CD14-positive monocyte (primary cell): Measurements from ENCODE around the gene GLDC. TPM values are rescaled to one million over a fixed set of nuclear protein-coding genes. Genes with fewer than 3 reads are reported as not detected.

Source experiments
- DNase-seq, 3 donors: peaks; one replicate each; pipeline ENCODE4 v3.0.0-alpha.2; 2011 to 2022
- H2AFZ ChIP-seq: 2 replicates; pipeline ENCODE4 v1.6.0; 2012; ENCODE audit warnings: mild to moderate bottlenecking, low read depth, low read length, inconsistent platforms; ENCODE audit not compliant: insufficient read depth, poor library complexity, severe bottlenecking
- H3K27ac ChIP-seq, 2 donors: 1 replicate in 1 of 2; 2 replicates in 1 of 2; pipeline ENCODE4 v1.5.1; 2012 to 2013; ENCODE audit warnings: low read length in 2 of 2, control low read depth in 1 of 2, inconsistent platforms in 1 of 2, low read depth in 1 of 2, mild to moderate bottlenecking in 1 of 2
- H3K27me3 ChIP-seq, 2 donors: one replicate each; pipeline versions ENCODE4 v1.6.0 to v1.6.1; 2011 to 2013; ENCODE audit warnings: low read length in 2 of 2; ENCODE audit not compliant: control insufficient read depth in 2 of 2, insufficient read depth in 2 of 2
- H3K36me3 ChIP-seq, 2 donors: replicated peaks in 1 of 2; 1 replicate in 1 of 2; 2 replicates in 1 of 2; pipeline versions ENCODE4 v1.5.1 to v1.6.1; 2012 to 2013; ENCODE audit warnings: low read length in 2 of 2, control low read depth in 1 of 2, inconsistent platforms in 1 of 2, mild to moderate bottlenecking in 1 of 2; ENCODE audit not compliant: insufficient read depth in 2 of 2, control insufficient read depth in 1 of 2
- H3K4me1 ChIP-seq, 2 donors: 1 replicate in 1 of 2; 2 replicates in 1 of 2; pipeline versions ENCODE4 v1.5.1 to v1.6.1; 2012 to 2013; ENCODE audit warnings: low read length in 2 of 2, control low read depth in 1 of 2, inconsistent platforms in 1 of 2, mild to moderate bottlenecking in 1 of 2, moderate library complexity in 1 of 2; ENCODE audit not compliant: insufficient read depth in 2 of 2, control insufficient read depth in 1 of 2
- H3K4me2 ChIP-seq: replicated peaks from 2 replicates; pipeline ENCODE3; 2012; ENCODE audit warnings: low read length, moderate library complexity, mild to moderate bottlenecking; ENCODE audit not compliant: poor library complexity, severe bottlenecking; ENCODE audit errors: extremely low read depth
- H3K4me3 ChIP-seq, 3 experiments: fragments of 200-600 bp in 1 of 3; sonication (generic) in 1 of 3; replicated peaks in 1 of 3; 1 replicate in 2 of 3; 2 replicates in 1 of 3; pipeline ENCODE4 v1.5.1; 2011 to 2013; ENCODE audit warnings: low read length in 3 of 3, mild to moderate bottlenecking in 3 of 3, control low read depth in 2 of 3, low read depth in 2 of 3, inconsistent platforms in 1 of 3, moderate library complexity in 1 of 3
- H3K79me2 ChIP-seq: 2 replicates; pipeline ENCODE4 v1.6.0; 2012; ENCODE audit warnings: mild to moderate bottlenecking, control low read depth, inconsistent platforms, low read length, moderate library complexity; ENCODE audit not compliant: insufficient read depth
- H3K9ac ChIP-seq: 2 replicates; pipeline ENCODE4 v1.6.0; 2017; ENCODE audit warnings: low read length, mild to moderate bottlenecking; ENCODE audit not compliant: insufficient read depth, poor library complexity, severe bottlenecking
- H3K9me3 ChIP-seq, 2 donors: replicated peaks in 1 of 2; 1 replicate in 1 of 2; 2 replicates in 1 of 2; pipeline versions ENCODE4 v1.5.1 to v1.6.1; 2012 to 2013; ENCODE audit warnings: low read length in 2 of 2, control low read depth in 1 of 2; ENCODE audit not compliant: control insufficient read depth in 1 of 2, insufficient read depth in 1 of 2
- H4K20me1 ChIP-seq: 2 replicates; pipeline ENCODE4 v1.6.0; 2012; ENCODE audit warnings: mild to moderate bottlenecking, low read length, control low read depth, moderate library complexity; ENCODE audit not compliant: insufficient read depth
- H3K27ac Mint-ChIP-seq, 7 donors: one replicate each; pipeline ENCODE4 v1.8.0; 2020; ENCODE audit warnings: mild to moderate bottlenecking in 7 of 7, mixed read lengths in 7 of 7, moderate library complexity in 6 of 7, inconsistent platforms in 2 of 7
- H3K27me3 Mint-ChIP-seq, 3 donors: one replicate each; pipeline ENCODE4 v1.8.0; 2021 to 2022; ENCODE audit warnings: low read depth in 3 of 3, mild to moderate bottlenecking in 3 of 3, mixed read lengths in 3 of 3, moderate library complexity in 3 of 3, inconsistent platforms in 1 of 3
- H3K36me3 Mint-ChIP-seq, 2 donors: one replicate each; pipeline ENCODE4 v1.8.0; 2020; ENCODE audit warnings: mixed read lengths in 2 of 2, inconsistent platforms in 1 of 2, mild to moderate bottlenecking in 1 of 2
- H3K4me1 Mint-ChIP-seq: one replicate; pipeline ENCODE4 v1.8.0; 2020; ENCODE audit warnings: mild to moderate bottlenecking, mixed read lengths
- H3K4me3 Mint-ChIP-seq, 2 donors: one replicate each; pipeline ENCODE4 v1.8.0; 2020; ENCODE audit warnings: mild to moderate bottlenecking in 2 of 2, mixed read lengths in 2 of 2, moderate library complexity in 1 of 2
- H3K9me3 Mint-ChIP-seq, 7 donors: one replicate each; pipeline ENCODE4 v1.8.0; 2020 to 2022; ENCODE audit warnings: mixed read lengths in 7 of 7, mild to moderate bottlenecking in 6 of 7, moderate library complexity in 6 of 7, inconsistent platforms in 2 of 7
- WGBS: methylation state at CpG from one replicate; pipeline ENCODE4 v1.1.5; 2013; ENCODE audit warnings: missing lambda C conversion rate; ENCODE audit not compliant: insufficient coverage; 5-methylcytosine and 5-hydroxymethylcytosine counted together
- intact Hi-C, 2 donors: fragments of 100-400 bp; cut with micrococcal nuclease; formaldehyde crosslinking; loops; one replicate each; pipeline versions ENCODE4 v1.15.0 to v1.15.1; 2023
- polyA plus RNA-seq, 3 donors: library from polyadenylated mRNA; depleted of rRNA in 1 of 3; unstranded in 2 of 3; stranded (reverse) in 1 of 3; fragments of 300-500 nt in 2 of 3; fragments of >200 nt in 1 of 3; fragmentation: Illumina TruSeq in 2 of 3; gene quantifications; 1 replicate in 2 of 3; 2 replicates in 1 of 3; pipeline ENCODE4 v1.2.3, GENCODE V29; 2012 to 2021
- TF ChIP-seq, protein P1 (sequence below): fragments of 200-600 bp; IDR thresholded peaks from one replicate; pipeline ENCODE4 v1.8.0; 2022; ENCODE audit warnings: antibody characterized with exemption, mild to moderate bottlenecking

Gene GLDC
- polyA plus RNA-seq, 3 donors, result not detected

DNA sequence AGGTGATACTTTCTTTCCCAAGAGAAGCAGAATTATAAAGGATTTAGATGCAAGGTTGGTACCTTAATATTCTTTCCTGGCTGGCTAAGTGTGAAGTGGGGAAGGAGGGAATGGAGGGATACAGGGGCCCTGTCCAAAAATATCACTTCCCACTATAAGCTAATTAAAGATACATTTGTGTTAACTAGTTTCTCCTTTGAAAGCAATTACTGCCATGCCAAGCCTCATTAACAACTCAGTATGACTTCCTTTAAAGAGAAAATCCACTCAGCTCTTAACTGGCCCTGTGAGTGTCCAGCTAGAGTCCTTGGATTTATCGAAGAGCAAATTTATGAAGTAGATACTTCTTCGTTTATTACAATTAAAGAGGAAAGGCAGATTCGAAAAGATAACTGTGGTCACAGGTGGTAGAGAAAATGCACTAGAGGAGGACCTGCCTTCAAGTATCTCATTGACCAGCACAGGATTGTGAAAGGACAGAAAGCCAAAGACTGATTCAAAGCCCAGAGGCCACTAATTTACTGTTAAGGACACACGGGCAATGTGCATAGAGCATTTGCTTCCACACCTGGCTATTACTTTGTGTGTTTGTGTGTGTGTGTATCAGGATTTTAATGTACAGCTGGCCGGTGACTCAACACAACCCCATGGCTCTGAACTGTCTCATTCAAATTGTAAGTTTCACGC is 11.2 kb upstream of the GLDC start:
- TF ChIP-seq, protein P1, sequence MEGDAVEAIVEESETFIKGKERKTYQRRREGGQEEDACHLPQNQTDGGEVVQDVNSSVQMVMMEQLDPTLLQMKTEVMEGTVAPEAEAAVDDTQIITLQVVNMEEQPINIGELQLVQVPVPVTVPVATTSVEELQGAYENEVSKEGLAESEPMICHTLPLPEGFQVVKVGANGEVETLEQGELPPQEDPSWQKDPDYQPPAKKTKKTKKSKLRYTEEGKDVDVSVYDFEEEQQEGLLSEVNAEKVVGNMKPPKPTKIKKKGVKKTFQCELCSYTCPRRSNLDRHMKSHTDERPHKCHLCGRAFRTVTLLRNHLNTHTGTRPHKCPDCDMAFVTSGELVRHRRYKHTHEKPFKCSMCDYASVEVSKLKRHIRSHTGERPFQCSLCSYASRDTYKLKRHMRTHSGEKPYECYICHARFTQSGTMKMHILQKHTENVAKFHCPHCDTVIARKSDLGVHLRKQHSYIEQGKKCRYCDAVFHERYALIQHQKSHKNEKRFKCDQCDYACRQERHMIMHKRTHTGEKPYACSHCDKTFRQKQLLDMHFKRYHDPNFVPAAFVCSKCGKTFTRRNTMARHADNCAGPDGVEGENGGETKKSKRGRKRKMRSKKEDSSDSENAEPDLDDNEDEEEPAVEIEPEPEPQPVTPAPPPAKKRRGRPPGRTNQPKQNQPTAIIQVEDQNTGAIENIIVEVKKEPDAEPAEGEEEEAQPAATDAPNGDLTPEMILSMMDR, result no peak
- H3K4me3 ChIP-seq, result no peak overlapping the region
- H3K27ac ChIP-seq, result no peak overlapping the region
- no peaks in the 10 kb centered on the region for H3K4me1 ChIP-seq
- Mint-ChIP-seq H3K9me3 (peaks cover 0 to 3% (median 0%) of the 10 kb centered on the region in 7 donors), H3K4me1 (no peaks in the 10 kb centered on the region), H3K27me3 (peaks cover 6 to 23% (median 8%) of the 10 kb centered on the region in 3 donors), H3K4me3 (no peak overlapping the region), H3K36me3 (no peaks in the 10 kb centered on the region), H3K27ac (no peak overlapping the region)
- H4K20me1 ChIP-seq, result no peaks in the 10 kb centered on the region
- H3K36me3 ChIP-seq, result no peaks in the 10 kb centered on the region
- H3K79me2 ChIP-seq, result no peaks in the 10 kb centered on the region
- WGBS, result 93% methylated on average over 2 of the region's 6 CpGs
- no peak overlapping the region for H2AFZ ChIP-seq
- intact Hi-C loops, result no loop called here
- H3K27me3 ChIP-seq, result peaks cover 0 to 4% of the 10 kb centered on the region in 2 donors
- no peaks in the 10 kb centered on the region for H3K9me3 ChIP-seq
- no peak for DNase-seq
- H3K9ac ChIP-seq, result no peak overlapping the region
- H3K4me2 ChIP-seq, result no peak overlapping the region

DNA sequence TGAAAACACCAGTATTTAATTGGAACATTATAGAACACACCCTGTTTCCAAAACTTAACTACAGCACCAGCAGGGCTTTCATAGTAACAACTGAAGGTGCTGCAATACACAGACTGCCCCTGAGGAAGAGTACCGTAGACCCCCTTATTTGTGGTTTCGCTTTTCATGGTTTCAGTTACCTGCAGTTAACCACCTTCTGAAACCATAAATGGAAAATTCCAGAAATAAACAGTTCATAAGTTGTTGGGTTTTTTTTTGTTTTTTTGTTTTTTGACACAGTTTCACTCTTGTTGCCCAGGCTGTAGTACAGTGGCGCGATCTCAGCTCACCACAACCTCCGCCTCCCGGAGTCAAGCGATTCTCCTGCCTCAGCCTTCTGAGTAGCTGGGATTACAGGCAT is 9.5 kb upstream of the GLDC start:
- no peak overlapping the region for H3K27ac ChIP-seq
- no peak overlapping the region for H2AFZ ChIP-seq
- intact Hi-C loops, result no loop called here
- H3K4me2 ChIP-seq, result no peak overlapping the region
- no peak overlapping the region for H3K4me3 Mint-ChIP-seq
- no peaks in the 10 kb centered on the region for H3K36me3 ChIP-seq
- no peaks in the 10 kb centered on the region for H3K79me2 ChIP-seq
- 98% methylated on average over 5 of the region's 7 CpGs for WGBS
- H3K4me3 ChIP-seq, result no peak overlapping the region
- H3K9me3 Mint-ChIP-seq, result peaks cover 0 to 3% (median 0%) of the 10 kb centered on the region in 7 donors
- no peak overlapping the region for H3K9ac ChIP-seq
- H3K27me3 ChIP-seq, result peaks cover 0 to 4% of the 10 kb centered on the region in 2 donors
- no peak for DNase-seq
- no peak overlapping the region for H3K27ac Mint-ChIP-seq
- no peaks in the 10 kb centered on the region for H4K20me1 ChIP-seq
- peaks cover 6 to 28% (median 11%) of the 10 kb centered on the region in 3 donors for H3K27me3 Mint-ChIP-seq
- no peaks in the 10 kb centered on the region for H3K4me1 ChIP-seq
- H3K4me1 Mint-ChIP-seq, result no peaks in the 10 kb centered on the region
- TF ChIP-seq, protein P1, result no peak
- no peaks in the 10 kb centered on the region for H3K36me3 Mint-ChIP-seq
- no peaks in the 10 kb centered on the region for H3K9me3 ChIP-seq
